8988T (cell line): ENCODE results near the gene C1QTNF7.

ENCODE experiments used
- DNase-seq: peaks from one replicate; pipeline ENCODE4 v3.0.0; 2011

C1QTNF7 gene

DNA sequence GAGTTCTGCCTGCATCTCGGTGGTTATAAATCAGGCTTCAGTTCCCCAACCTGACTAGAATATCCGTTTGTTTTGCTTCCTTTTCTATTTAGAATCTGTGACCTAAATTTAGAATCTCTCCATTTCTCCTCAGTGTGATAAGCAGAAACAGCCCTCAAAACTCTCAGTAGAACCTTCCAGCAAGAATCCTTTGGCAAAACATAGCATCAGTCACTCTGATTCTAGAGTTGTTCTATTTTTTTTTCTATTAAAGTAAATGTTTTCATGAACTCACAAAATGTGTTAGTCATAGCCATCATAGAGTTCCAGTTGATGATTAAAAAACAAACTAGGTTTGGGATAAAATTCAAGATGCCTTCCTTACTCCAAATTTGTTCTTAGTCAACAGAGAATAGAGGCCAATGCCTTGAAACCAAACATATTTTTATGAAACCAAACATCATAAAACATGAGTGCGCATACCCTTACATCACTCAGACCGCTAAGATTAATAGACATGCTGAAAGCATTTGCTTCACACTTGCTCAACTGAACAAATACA, 13.2 kb upstream of the C1QTNF7 start:
- DNase-seq = no peak

- no peak for DNase-seq
Measured at GRCh38 chr4:15416357-15417232, 11.2 kb upstream of the C1QTNF7 start.

DNA sequence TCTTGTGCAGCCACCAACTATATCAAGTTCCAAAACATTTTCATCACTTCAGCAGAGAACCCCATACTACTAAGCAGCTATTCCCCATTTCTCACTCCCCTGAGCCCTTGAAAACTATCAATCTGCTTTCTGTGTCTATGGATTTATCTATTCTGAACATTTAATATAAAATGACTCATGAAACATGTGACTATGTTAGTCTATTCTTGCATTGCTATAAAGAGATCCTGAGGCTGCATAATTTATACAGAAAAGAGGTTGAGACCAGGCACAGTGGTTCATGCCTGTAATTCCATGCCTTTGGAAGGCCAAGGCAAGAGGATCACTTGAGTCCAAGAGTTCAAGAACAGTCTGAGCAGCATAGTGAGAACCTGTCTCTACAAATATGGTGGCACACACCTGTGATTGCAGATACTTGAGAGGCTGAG, 10.6 kb upstream of the C1QTNF7 start:
- DNase-seq = no peak

GRCh38 chr4:15418956-15419355, 8.9 kb upstream of the C1QTNF7 start:
- no peak for DNase-seq

- no peak for DNase-seq
Measured at GRCh38 chr4:15420642-15421041, 7.2 kb upstream of the C1QTNF7 start.

DNA sequence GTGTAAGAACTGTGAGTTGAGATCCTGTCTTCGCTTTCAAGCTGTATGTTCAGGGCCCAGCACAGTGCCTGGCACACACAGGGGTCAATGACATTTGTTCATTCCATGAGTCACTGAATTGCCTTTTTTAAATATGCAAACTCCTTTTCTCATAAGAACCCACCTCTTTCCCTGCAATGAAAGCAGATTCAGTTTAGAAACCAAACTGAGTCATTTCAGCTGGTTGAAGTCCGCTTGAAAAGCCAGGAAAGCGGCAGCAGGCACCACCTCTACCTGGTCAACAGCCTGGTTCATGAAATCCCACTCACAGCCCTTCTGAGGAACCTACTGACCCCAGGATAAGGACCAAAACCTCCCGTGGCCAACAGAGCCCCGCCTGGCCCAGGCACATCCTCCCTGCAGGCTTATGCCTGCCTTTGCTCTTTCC, 4.5 kb upstream of the C1QTNF7 start:
- DNase-seq = no peak

- DNase-seq = no peak
Measured at GRCh38 chr4:15425520-15425919, 2.3 kb upstream of the C1QTNF7 start.

- no peak for DNase-seq
Measured at GRCh38 chr4:15427161-15427560, 672 bp upstream of the C1QTNF7 start.

DNA sequence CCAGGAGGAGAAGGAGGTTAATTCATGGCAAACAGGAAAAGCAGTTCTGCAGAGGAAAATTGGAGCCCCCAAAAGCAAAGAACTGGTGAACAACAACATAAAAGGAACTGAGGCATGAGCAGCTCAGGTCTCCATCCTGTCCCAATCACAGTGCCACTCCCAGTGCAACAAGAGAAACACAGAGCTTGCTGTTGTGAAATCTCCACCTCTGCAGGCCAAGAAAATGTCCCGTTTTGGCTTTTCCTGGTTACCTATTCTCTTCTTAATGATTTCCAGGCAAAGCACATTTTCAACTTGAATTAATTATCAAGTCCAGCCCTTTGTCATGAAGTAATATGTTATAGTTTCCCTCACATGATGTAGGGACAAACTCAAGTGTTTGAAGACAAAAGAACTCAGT, 778 bp downstream of the C1QTNF7 start:
- DNase-seq = no peak

- no peak for DNase-seq
Measured at GRCh38 chr4:15434091-15434490, 6.3 kb downstream of the C1QTNF7 start.

DNA sequence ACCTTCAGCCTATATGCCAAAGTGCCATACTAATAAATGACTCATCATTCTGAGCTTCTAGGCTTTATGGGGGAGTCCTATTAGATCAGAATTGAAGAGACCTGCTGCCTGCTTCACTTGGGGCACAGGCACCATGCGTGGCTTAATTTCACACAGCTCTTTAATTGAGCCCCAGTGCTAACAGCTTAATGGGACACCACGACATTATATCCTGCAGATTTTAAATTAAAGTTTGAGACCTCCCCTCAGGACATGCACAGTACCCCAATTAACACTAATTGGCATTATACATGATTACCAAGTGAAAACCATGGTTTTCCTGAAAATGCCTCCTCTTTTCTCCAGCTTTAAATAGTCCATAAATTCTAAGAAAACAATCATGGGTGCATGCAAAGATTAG, 6.8 kb downstream of the C1QTNF7 start:
- DNase-seq = no peak

DNA sequence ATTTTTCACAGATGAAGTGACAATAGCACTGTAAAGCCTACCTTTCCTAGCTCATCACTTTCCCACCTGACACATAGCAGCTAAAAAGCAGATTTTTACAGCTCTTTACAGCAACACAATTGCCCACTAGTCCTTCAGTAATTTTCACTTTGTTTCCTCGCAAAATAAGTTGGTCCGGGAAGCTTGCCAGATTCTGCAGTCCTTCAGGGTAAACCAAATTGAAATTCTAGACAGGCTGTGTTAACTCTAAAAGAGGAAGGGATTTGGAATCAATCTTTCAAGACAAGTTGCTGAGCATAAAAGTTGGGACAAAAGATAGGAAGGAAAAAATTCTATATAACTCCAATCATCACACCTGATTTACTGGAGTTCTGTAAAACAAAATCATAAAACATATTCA, 8.7 kb downstream of the C1QTNF7 start:
- DNase-seq = no peak

DNA sequence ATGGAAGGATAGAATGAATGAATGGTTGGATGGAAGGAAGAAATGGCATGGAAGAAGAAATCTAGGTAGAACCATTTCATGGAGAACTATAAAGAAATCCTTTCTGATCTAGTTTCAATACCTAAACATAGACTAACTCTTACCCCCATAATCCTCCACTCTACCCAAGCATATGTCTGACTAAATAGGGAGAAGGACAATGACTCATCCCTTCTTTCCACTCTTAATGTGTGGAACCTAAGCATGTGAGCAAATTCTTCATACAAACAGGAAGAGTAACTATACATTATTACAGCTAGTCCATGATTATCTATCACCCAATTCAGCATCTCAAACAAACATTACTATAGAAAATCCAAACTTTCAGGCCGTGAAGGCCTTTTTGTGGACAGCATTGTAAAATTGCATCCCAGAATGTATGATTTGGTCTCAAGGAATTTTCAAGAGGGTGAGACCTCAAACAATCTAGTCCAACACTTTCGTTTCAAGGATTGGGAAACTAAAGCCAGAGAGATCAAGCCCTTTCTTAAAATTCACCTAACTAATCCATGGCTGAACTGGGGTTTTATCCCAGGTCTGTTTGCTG, 11.2 kb downstream of the C1QTNF7 start:
- DNase-seq = no peak

GRCh38 chr4:15443371-15444160, 15.7 kb downstream of the C1QTNF7 start:
- no peak for DNase-seq

DNA sequence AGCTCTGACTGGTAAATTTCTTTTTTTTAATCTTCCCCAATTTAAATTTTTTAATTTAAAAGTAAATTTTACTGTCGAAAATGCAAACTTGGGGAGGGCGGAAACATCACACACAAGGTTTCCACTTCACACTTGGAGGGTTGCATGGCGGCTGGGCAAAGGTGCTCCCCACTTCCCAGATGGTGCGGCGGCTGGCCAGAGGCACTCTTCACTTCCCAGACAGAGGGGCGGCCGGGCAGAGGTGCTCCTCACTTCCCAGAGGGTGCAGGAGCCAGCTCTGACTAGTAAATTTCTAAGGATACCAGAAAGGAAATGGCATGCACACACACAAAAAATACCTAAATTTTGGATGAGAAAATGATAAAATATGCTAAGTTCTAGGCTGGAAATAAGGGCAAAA, 16.4 kb downstream of the C1QTNF7 start:
- DNase-seq = no peak

DNA sequence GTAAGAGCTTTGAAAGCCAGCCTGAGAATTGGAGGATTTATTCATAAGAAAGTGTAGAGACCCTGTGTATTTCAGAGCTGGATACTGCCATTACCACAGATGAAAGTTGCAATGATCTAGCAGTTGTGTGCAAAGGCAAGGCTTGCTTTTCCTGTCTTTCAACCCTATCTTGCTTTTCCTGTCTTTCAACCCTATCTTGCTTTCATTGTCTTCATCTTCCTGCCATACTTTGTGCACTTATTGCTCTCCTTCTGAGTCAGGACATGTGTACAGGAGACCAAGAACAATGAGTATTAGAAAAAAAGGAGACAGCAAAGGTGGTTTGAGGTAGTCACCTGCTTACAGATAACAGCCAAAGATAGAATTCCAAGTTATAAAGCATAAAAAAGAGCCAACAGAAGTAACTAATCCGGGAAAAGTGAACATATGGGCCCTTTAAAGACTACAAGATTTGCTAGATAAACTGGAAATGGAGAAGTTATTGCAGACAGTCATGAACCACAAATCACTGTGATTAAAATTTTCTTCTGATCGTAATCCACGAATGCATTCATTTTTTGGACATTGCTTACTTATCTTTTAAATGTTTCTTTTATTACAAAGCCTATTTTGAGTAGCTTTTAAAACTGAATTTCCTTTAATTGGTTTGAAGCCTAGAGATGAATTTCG, 17.2 kb downstream of the C1QTNF7 start:
- no peak for DNase-seq

- no peak for DNase-seq
Measured at GRCh38 chr4:15451181-15451865, 23.5 kb downstream of the C1QTNF7 start.

DNA sequence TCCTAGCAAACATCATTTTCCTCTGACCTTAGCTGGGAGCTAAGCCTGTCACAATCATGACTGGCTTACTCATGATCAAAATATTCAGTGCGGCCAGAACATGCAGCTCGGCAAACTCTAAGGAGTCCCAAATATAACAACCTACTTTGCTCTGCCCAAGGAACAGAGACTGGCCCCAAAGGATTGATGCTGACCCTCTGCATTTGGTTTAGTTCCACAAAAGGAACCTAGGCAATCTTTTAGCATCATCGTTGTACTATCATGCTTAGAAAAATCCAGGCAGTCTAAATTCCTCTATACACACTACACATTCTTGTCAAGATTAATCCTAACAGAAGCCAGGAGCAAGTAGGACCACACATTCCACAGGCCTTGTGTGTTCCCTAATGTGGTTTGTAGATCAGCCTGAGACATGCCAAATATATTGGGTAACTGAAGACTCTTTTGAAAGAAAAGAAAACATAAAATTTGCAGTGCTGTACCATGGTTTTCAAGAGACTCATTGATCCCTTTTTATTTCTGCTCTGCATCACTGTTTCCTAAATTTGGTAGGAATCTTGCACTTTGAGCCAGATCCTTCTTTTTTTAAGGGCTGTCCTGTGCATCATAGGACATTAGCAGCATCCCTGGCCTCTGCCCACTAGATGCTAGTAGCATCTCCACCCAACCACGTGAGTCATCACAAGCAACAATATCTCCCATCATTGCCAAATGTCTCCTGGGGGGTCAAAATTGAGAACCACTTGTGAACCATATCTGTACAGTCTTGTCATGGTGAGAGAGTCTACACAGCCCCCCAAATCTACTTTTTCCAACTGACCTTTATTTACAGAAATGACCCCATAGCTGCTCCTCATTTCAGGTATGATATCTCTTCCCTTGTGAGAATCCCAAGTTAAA, 24.3 kb downstream of the C1QTNF7 start:
- DNase-seq = no peak

DNA sequence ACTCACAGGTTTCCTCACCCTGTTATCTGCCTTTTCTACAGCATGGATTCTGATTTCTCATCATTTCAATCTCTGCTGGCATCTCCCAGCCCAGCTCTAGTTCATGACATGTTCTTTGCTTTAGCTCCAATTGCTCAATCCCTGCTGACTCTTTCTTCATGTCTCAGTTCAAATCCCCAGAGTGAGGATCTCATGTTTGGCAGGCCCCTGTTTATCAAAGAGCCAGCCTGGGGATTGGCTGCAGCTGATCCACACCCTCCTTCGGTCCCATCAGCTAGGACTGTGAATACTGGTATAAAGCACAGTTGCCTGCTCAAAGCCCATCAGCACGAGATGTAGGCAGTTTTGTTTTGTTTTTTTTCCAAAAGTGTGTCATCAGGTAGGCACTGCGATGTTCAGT, 27.5 kb downstream of the C1QTNF7 start:
- DNase-seq = no peak

DNA sequence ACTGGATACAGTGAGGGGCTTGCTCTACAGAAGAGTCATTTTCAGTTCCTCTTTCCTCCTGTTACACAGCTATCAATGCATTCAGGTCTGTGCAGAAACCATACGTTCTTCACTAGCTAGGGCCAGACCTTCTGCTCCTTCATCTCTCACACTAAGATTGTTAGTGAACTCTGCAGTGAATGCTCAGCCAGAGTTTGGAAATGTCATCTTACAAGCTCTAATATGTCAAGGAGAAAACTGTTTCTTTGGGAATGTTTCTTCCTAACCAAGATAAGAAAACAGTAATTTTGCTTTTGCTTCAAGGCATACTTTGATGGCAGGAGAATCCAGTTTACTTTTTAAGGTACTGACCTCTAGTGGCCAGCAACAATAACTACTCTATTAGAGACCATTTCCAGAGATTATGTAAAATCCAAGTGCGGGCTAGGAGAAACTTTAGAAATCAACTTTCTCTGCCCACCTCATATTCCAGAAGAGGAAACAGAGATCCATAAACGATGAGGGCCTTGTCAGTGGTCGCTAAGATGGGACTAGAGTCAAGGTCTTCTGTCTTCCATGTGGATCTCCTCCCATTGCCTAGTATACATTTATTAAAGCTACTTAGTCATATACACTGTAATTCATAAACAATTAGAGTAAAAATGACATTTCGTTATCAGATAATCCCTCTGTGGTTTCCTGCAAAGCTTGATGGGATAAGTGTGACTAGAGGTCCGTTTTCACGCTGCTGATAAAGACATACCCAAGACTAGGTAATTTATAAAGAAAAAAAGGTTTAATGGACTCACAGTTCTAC, 29.8 kb downstream of the C1QTNF7 start:
- DNase-seq = no peak
